Stimulated activated CD8-positive, alpha-beta memory T cell treated with anti-CD3 and anti-CD28 coated beads, Interleukin-4, amount 100 ng/mL, for 1 hour (primary cell): Measurements from ENCODE around the gene PRRC2C.

Experiments
- DNase-seq, 2 donors: peaks; one replicate each; pipeline ENCODE4 v3.0.0-alpha.2; 2020; ENCODE audit warnings: low read depth in 2 of 2, low spot score in 1 of 2

PRRC2C gene

GRCh38 chr1:171628225-171628624 is 142.9 kb downstream of the PRRC2C start:
- no peak for DNase-seq

GRCh38 chr1:171635661-171636060 is 150.3 kb downstream of the PRRC2C start:
- no peak for DNase-seq

GRCh38 chr1:171636141-171636540 is 150.8 kb downstream of the PRRC2C start:
- DNase-seq = no peak

- no peak for DNase-seq
These were observed 152.7 kb downstream of the PRRC2C start for GRCh38 chr1:171637928-171638576.

- no peak for DNase-seq
These were observed 154.9 kb downstream of the PRRC2C start for GRCh38 chr1:171640225-171640624.

GRCh38 chr1:171641076-171641864 is 155.9 kb downstream of the PRRC2C start:
- no peak for DNase-seq

GRCh38 chr1:171642197-171642596 is 156.9 kb downstream of the PRRC2C start:
- no peak for DNase-seq
